Measurements from ENCODE around the gene NDUFV1. TPM values are rescaled to one million over a fixed set of nuclear protein-coding genes. Genes with fewer than 3 reads are reported as not detected.
"Not testable (repeated sequence)": the region's sequence is repeated elsewhere in the genome, so short reads cannot be mapped to it uniquely, and the experiment has no call there.

Gene NDUFV1
- total RNA-seq, 2 experiments from 2014 or later: 250 to 258 TPM

GRCh38 chr11:67654225-67654624 lies 47.5 kb downstream of the NDUFV1 start:
- POLR2A ChIA-PET: no interaction called here
- peaks cover 26% of the 10 kb centered on the region for H3K4me1 Mint-ChIP-seq (ENCODE audit: low read depth)
- H3K27me3 Mint-ChIP-seq (ENCODE audit: low read depth): no peaks in the 10 kb centered on the region
- CTCF ChIA-PET: interaction anchor here (1.0 to 2.1 kb wide), 2 partner anchors 24 to 40 kb away, joined by 3 to 11 read pairs; partner anchors contain the start of gene NUDT8
- peaks cover 6% of the 10 kb centered on the region for H3K9me3 Mint-ChIP-seq (ENCODE audit: insufficient read depth)
- ATAC-seq: no peak
- H3K4me3 Mint-ChIP-seq: no peak overlapping the region
- H3K36me3 Mint-ChIP-seq (ENCODE audit: low read depth): peaks cover 8% of the 10 kb centered on the region
- H3K27ac Mint-ChIP-seq: no peak overlapping the region
- DNase-seq: no peak

- Mint-ChIP-seq H3K36me3 (ENCODE audit: low read depth) (peaks cover 6% of the 10 kb centered on the region), H3K27me3 (ENCODE audit: low read depth) (no peaks in the 10 kb centered on the region), H3K27ac (no peak overlapping the region), H3K4me3 (no peak overlapping the region), H3K4me1 (ENCODE audit: low read depth) (peaks cover 8% of the 10 kb centered on the region), H3K9me3 (ENCODE audit: insufficient read depth) (peaks cover 6% of the 10 kb centered on the region)
- ChIA-PET CTCF (interaction anchor here (1.4 to 3.7 kb wide), 4 partner anchors 16 to 42 kb away, joined by 3 to 63 read pairs (median 9); partner anchors contain the start of gene NUDT8), POLR2A (interaction anchor here (0.7 kb wide), 1 partner anchor 235 kb away, joined by 3 read pairs; no protein-coding TSS in a partner anchor)
- DNase-seq (no peak), ATAC-seq (no peak)
Observed at GRCh38 chr11:67656278-67656922, 49.7 kb downstream of the NDUFV1 start.

- no peak overlapping the region for H3K4me3 Mint-ChIP-seq
- H3K36me3 Mint-ChIP-seq (ENCODE audit: low read depth): peaks cover 6% of the 10 kb centered on the region
- POLR2A ChIA-PET: interaction anchor here (0.9 to 1.0 kb wide), 2 partner anchors 11 to 27 kb away, joined by 3 read pairs; partner anchors contain the start of gene NUDT8
- DNase-seq (no peak), ATAC-seq (no peak)
- CTCF ChIA-PET: interaction anchor here (1.4 to 6.8 kb wide), 4 partner anchors 9 to 43 kb away, joined by 3 to 81 read pairs (median 35); partner anchors contain the start of genes ACY3 and NUDT8
- H3K9me3 Mint-ChIP-seq (ENCODE audit: insufficient read depth): peaks cover 6% of the 10 kb centered on the region
- H3K27ac Mint-ChIP-seq: no peak overlapping the region
- H3K27me3 Mint-ChIP-seq (ENCODE audit: low read depth): no peaks in the 10 kb centered on the region
- H3K4me1 Mint-ChIP-seq (ENCODE audit: low read depth): peaks cover 8% of the 10 kb centered on the region
Observed at GRCh38 chr11:67657300-67657699, 50.6 kb downstream of the NDUFV1 start.

- not testable (repeated sequence) for H3K9me3 Mint-ChIP-seq (ENCODE audit: insufficient read depth); DNase-seq; H3K4me1 Mint-ChIP-seq (ENCODE audit: low read depth); H3K27me3 Mint-ChIP-seq (ENCODE audit: low read depth); H3K4me3 Mint-ChIP-seq; H3K36me3 Mint-ChIP-seq (ENCODE audit: low read depth); ATAC-seq; H3K27ac Mint-ChIP-seq
- POLR2A ChIA-PET: interaction anchor here (1.0 kb wide), 1 partner anchor 45 kb away, joined by 3 read pairs; no protein-coding TSS in a partner anchor
- CTCF ChIA-PET: interaction anchor here (0.7 to 6.8 kb wide), 9 partner anchors 12 to 90 kb away, joined by 3 to 81 read pairs (median 5); partner anchors contain the start of genes ACY3 and NUDT8
Observed at GRCh38 chr11:67659651-67660165, 53.0 kb downstream of the NDUFV1 start.

- DNase-seq; ATAC-seq; H3K27me3 Mint-ChIP-seq (ENCODE audit: low read depth); H3K9me3 Mint-ChIP-seq (ENCODE audit: insufficient read depth); H3K4me3 Mint-ChIP-seq; H3K4me1 Mint-ChIP-seq (ENCODE audit: low read depth); H3K27ac Mint-ChIP-seq; POLR2A ChIA-PET; H3K36me3 Mint-ChIP-seq (ENCODE audit: low read depth): not testable (repeated sequence)
- CTCF ChIA-PET: interaction anchor here (6.8 kb wide), 1 partner anchor 13 kb away, joined by 81 read pairs; the partner anchor contains the start of gene ACY3
Observed at GRCh38 chr11:67660752-67661151, 54.0 kb downstream of the NDUFV1 start.

Other genes starting within 250 kb of the NDUFV1 start
- gene CLCF1, start 233.3 kb upstream of the NDUFV1 start, total RNA-seq: under 1 TPM; 0.29 to 0.50 TPM
- 10 to 100 TPM; 59.5 to 60.4 TPM for gene RAD9A, start 214.9 kb upstream of the NDUFV1 start, total RNA-seq
- gene PPP1CA, start 205.1 kb upstream of the NDUFV1 start, total RNA-seq: 100 to 1,000 TPM; 429 to 434 TPM
- gene TBC1D10C, start 202.9 kb upstream of the NDUFV1 start, total RNA-seq: 100 to 1,000 TPM; 345 to 352 TPM
- gene CARNS1, start 191.3 kb upstream of the NDUFV1 start, total RNA-seq: 1 to 10 TPM; 4.8 to 4.9 TPM
- gene RPS6KB2, start 178.4 kb upstream of the NDUFV1 start, total RNA-seq: 10 to 100 TPM; 64.0 to 66.9 TPM
- 100 to 1,000 TPM; 445 to 447 TPM for gene PTPRCAP, start 169.3 kb upstream of the NDUFV1 start, total RNA-seq
- 100 to 1,000 TPM; 157 to 169 TPM for gene CORO1B, start 163.5 kb upstream of the NDUFV1 start, total RNA-seq
- gene GPR152, start 154.2 kb upstream of the NDUFV1 start, total RNA-seq: not detected
- 1 to 10 TPM; 1.6 to 1.9 TPM for gene CABP4, start 151.6 kb upstream of the NDUFV1 start, total RNA-seq
- gene TMEM134, start 137.7 kb upstream of the NDUFV1 start, total RNA-seq: 10 to 100 TPM; 39.6 to 42.5 TPM
- 100 to 1,000 TPM; 156 to 163 TPM for gene AIP, start 123.9 kb upstream of the NDUFV1 start, total RNA-seq
- 100 to 1,000 TPM; 110 to 117 TPM for gene PITPNM1, start 101.6 kb upstream of the NDUFV1 start, total RNA-seq
- gene CDK2AP2, start 98.8 kb upstream of the NDUFV1 start, total RNA-seq: 100 to 1,000 TPM; 168 to 175 TPM
- gene CABP2, start 83.5 kb upstream of the NDUFV1 start, total RNA-seq: not detected
- gene GSTP1, start 23.1 kb upstream of the NDUFV1 start, total RNA-seq: 100 to 1,000 TPM; 330 to 337 TPM
- gene NUDT8, start 23.0 kb downstream of the NDUFV1 start, total RNA-seq: 10 to 100 TPM; 18.6 to 20.1 TPM
- not detected for gene TBX10, start 32.8 kb downstream of the NDUFV1 start, total RNA-seq
- gene ACY3, start 43.8 kb downstream of the NDUFV1 start, total RNA-seq: under 1 TPM; 0.61 to 0.73 TPM
- gene ALDH3B2, start 67.7 kb downstream of the NDUFV1 start, total RNA-seq: not detected

Measured in activated CD8-positive, alpha-beta T cell treated with anti-CD3 and anti-CD28 coated beads, Interleukin-2, amount 10 ng/mL, durations not matched to agents 7 days and 5 days (primary cell).